ENCODE data around the gene IGSF9.

- no peak for TF ChIP-seq POLR2A (IDR thresholded peaks at IDR 0.05; ENCODE audit: low read length)
- no peak for TF ChIP-seq GATA1 (IDR thresholded peaks at IDR 0.05; ENCODE audit: low read depth, low read length)
These were observed 6.3 kb downstream of the IGSF9 start for GRCh38 chr1:159938905-159939677.
